T-helper 1 cell treated with Interleukin-12 subunit alpha and Interleukin-12 subunit beta and Interleukin-4 antibody, amounts not matched to agents 30 μg/mL and 1 μg/mL, for 36 hours (primary cell): ENCODE data around the gene ELOF1.
"Not testable (repeated sequence)": the region's sequence is repeated elsewhere in the genome, so short reads cannot be mapped to it uniquely, and the experiment has no call there.

ENCODE experiments used
- H3K27ac Mint-ChIP-seq: one replicate; pipeline ENCODE4 v1.8.0; 2021; ENCODE audit warnings: mild to moderate bottlenecking, mixed read lengths
- H3K27me3 Mint-ChIP-seq: one replicate; pipeline ENCODE4 v1.8.0; 2021; ENCODE audit warnings: low read depth, mixed read lengths
- H3K36me3 Mint-ChIP-seq: one replicate; pipeline ENCODE4 v1.8.0; 2021; ENCODE audit warnings: low read depth, mixed read lengths
- H3K4me1 Mint-ChIP-seq: one replicate; pipeline ENCODE4 v1.8.0; 2021; ENCODE audit warnings: low read depth, mixed read lengths
- H3K4me3 Mint-ChIP-seq: one replicate; pipeline ENCODE4 v1.8.0; 2021; ENCODE audit warnings: mild to moderate bottlenecking, moderate library complexity, mixed read lengths
- H3K9me3 Mint-ChIP-seq: one replicate; pipeline ENCODE4 v1.8.0; 2021; ENCODE audit warnings: mixed read lengths

The ELOF1 gene

GRCh38 chr19:11578258-11579142 lies 19.5 kb upstream of the ELOF1 start:
- Mint-ChIP-seq H3K36me3 (peaks cover 4% of the 10 kb centered on the region), H3K27ac (no peak overlapping the region), H3K4me1 (peaks cover 17% of the 10 kb centered on the region), H3K4me3 (peak overlapping the region; percentile 81), H3K9me3 (no peaks in the 10 kb centered on the region), H3K27me3 (no peaks in the 10 kb centered on the region)

DNA sequence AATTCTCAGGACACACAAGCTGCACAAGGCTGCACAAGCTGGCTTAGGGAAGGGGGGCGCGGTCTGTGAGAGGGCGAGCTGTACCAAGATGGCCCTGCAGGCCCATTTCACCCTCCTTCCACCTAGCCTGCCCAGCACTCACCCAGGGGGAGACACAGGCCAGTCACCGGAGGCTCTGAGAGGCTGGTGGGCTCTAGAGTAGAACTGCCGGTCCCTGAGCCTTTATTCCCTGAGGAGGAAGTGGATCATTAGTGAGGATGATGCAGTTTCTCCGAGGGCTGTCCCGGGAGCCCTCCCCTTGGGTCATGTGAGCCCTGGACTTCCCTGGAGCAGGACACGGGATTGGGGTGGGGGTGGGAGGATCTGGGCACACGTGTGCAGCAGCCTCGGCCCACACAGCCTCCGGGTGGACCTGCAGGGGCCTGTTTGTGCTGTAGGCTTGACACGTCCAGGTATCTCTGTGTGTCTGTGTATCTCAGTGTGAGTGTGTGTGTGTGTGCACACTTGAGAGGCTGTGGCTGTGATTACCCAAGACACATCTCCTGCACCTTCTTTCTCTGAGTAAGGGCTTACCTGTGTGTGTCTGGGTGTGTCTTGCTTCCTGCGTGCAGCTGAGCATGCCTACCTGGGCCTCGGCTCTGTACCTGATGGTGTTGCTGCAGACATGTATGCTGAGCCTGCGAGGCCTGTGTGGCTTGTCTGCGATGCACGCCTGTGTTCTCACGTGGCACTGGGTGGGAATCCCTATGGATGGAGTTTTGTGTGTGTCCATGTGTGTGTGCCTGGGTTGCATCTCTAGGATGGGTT lies 18.6 kb upstream of the ELOF1 start, which contains the start of gene ACP5:
TSS of gene ACP5 (minus strand) at position 195 of the 807 bp plus-strand sequence. CDS start 328 bp downstream, outside the sequence.
- Mint-ChIP-seq H3K9me3 (no peaks in the 10 kb centered on the region), H3K4me3 (peak within 1 kb of the TSS; percentile 75), H3K27ac (no peak within 1 kb of the TSS), H3K4me1 (peaks cover 15% of the 10 kb centered on the region), H3K36me3 (peaks cover 4% of the 10 kb centered on the region), H3K27me3 (no peaks in the 10 kb centered on the region)

DNA sequence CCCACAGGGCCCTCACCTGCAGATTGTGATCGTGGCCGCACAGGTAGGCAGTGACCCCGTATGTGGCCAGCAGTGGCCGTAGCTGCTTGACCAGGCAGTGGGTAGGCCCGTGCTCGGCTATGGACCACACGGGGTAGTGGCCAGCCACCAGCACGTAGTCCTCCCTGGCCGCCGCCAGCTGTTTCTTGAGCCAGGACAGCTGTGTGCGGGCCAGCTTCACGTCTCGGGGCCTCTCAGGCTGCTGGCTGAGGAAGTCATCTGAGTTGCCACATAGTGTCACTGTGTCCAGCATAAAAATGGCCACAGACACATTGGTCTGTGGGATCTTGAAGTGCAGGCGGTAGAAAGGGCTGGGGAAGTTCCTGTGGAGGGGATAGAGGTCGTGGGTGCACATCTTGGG lies 17.2 kb upstream of the ELOF1 start:
- Mint-ChIP-seq H3K9me3 (no peaks in the 10 kb centered on the region), H3K27ac (no peak overlapping the region), H3K4me1 (peaks cover 11% of the 10 kb centered on the region), H3K36me3 (peaks cover 4% of the 10 kb centered on the region), H3K27me3 (no peaks in the 10 kb centered on the region), H3K4me3 (no peak overlapping the region)

DNA sequence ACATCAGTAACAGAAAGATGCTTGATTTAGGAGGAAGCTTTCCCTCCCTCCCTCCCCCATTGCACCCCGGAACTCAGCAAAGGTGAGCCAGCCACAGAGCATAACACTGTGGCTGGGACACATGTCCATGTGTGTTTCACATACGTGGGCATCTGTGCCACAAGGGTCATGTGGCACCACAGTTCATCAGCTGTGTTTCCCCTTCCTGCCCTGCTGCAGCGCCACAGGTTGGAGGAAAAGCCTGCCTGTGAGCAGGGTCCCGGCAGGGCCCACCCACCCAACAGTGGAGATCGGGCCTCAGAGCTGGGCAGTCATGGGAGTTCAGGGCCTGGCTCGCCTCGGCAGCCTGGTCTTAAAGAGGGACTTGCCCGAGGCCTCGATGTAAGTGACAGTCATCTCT lies 15.7 kb upstream of the ELOF1 start:
- no peak overlapping the region for H3K27ac Mint-ChIP-seq
- no peaks in the 10 kb centered on the region for H3K9me3 Mint-ChIP-seq
- peaks cover 4% of the 10 kb centered on the region for H3K36me3 Mint-ChIP-seq
- no peak overlapping the region for H3K4me3 Mint-ChIP-seq
- H3K4me1 Mint-ChIP-seq = peaks cover 6% of the 10 kb centered on the region
- H3K27me3 Mint-ChIP-seq = no peaks in the 10 kb centered on the region

- not testable (repeated sequence) for H3K27ac Mint-ChIP-seq, H3K4me1 Mint-ChIP-seq, H3K4me3 Mint-ChIP-seq, H3K27me3 Mint-ChIP-seq, H3K9me3 Mint-ChIP-seq, H3K36me3 Mint-ChIP-seq
Observed at GRCh38 chr19:11573763-11574162, 14.7 kb upstream of the ELOF1 start.

GRCh38 chr19:11573354-11573753 lies 14.3 kb upstream of the ELOF1 start:
- H3K4me3 Mint-ChIP-seq = not testable (repeated sequence)

GRCh38 chr19:11570039-11570462 lies 11.0 kb upstream of the ELOF1 start:
- H3K4me3 Mint-ChIP-seq = no peak overlapping the region
- H3K27me3 Mint-ChIP-seq = no peaks in the 10 kb centered on the region
- H3K9me3 Mint-ChIP-seq = no peaks in the 10 kb centered on the region
- H3K36me3 Mint-ChIP-seq = no peaks in the 10 kb centered on the region
- H3K27ac Mint-ChIP-seq = no peak overlapping the region
- H3K4me1 Mint-ChIP-seq = peaks cover 5% of the 10 kb centered on the region

More at GRCh38 chr19:11573354-11573753, 14.3 kb upstream of the ELOF1 start:
- not testable (repeated sequence) for H3K27me3 Mint-ChIP-seq, H3K36me3 Mint-ChIP-seq, H3K9me3 Mint-ChIP-seq, H3K4me1 Mint-ChIP-seq, H3K27ac Mint-ChIP-seq

GRCh38 chr19:11566164-11566563 lies 7.1 kb upstream of the ELOF1 start:
- Mint-ChIP-seq H3K27ac (no peak overlapping the region), H3K9me3 (no peaks in the 10 kb centered on the region), H3K36me3 (no peaks in the 10 kb centered on the region), H3K27me3 (no peaks in the 10 kb centered on the region), H3K4me1 (peaks cover 7% of the 10 kb centered on the region), H3K4me3 (no peak overlapping the region)

GRCh38 chr19:11565649-11565980 lies 6.6 kb upstream of the ELOF1 start:
- not testable (repeated sequence) for H3K36me3 Mint-ChIP-seq, H3K4me3 Mint-ChIP-seq, H3K9me3 Mint-ChIP-seq, H3K27ac Mint-ChIP-seq, H3K4me1 Mint-ChIP-seq, H3K27me3 Mint-ChIP-seq

DNA sequence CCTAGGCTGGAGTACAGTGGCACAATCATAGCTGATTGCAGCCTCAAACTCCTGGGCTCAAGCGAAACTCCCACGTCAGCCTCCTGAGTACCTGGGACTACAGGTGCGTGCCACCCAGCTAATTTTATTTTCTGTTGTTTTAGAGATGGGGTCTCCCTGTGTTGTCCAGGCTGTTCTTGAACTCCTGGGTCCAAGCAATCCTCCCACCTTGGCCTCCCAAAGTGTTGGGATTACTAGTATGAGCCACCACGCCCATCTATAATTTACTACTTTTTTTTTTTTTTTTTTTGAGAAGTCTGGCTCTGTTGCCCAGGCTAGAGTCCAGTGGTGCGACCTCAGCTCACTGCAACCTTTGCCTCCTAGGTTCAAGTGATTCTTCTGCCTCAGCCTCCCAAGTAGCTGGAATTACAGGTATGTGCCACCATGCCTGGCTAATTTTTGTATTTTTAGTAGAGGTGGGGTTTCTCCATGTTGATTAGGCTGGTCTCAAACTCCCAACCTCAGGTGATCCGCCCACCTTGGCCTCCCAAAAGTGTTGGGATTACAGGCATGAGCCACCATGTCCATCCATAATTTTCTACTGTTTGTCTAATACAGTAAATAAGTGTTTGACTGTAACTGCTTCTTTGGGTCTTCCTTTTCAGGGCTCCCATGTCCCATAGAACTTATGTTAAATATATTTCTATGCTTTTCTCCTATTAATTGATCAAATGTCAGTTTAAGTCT lies 5.2 kb upstream of the ELOF1 start:
- H3K4me1 Mint-ChIP-seq = peaks cover 17% of the 10 kb centered on the region
- H3K9me3 Mint-ChIP-seq, H3K36me3 Mint-ChIP-seq, H3K27ac Mint-ChIP-seq, H3K27me3 Mint-ChIP-seq, H3K4me3 Mint-ChIP-seq: not testable (repeated sequence)

DNA sequence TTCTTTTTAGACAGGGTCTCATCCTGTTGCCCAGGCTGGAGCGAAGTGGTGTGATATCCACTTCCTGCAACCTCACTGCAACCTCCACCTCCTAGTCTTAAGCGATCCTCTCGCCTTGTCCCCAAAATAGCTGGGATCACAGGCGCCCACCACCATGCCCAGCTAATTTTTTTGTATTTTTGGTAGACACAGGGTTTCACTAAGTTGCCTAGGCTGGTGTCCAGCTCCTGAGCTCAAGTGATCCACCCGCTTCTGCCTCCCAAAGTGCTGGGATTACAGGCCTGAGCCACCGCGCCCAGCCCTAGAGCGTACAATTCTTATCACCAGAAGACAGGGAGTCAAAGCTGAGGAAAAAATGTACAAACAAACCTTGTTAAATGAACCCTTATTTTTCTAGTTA lies 4.5 kb upstream of the ELOF1 start:
- H3K4me1 Mint-ChIP-seq = peaks cover 19% of the 10 kb centered on the region
- no peak overlapping the region for H3K4me3 Mint-ChIP-seq
- H3K27me3 Mint-ChIP-seq = no peaks in the 10 kb centered on the region
- peaks cover 3% of the 10 kb centered on the region for H3K36me3 Mint-ChIP-seq
- H3K9me3 Mint-ChIP-seq = no peaks in the 10 kb centered on the region
- no peak overlapping the region for H3K27ac Mint-ChIP-seq

- H3K27ac Mint-ChIP-seq = peak overlapping the region; percentile 76
- peak overlapping the region; percentile 77 for H3K4me3 Mint-ChIP-seq
- peaks cover 8% of the 10 kb centered on the region for H3K36me3 Mint-ChIP-seq
- no peaks in the 10 kb centered on the region for H3K27me3 Mint-ChIP-seq
- no peaks in the 10 kb centered on the region for H3K9me3 Mint-ChIP-seq
- H3K4me1 Mint-ChIP-seq = peaks cover 27% of the 10 kb centered on the region
Observed at GRCh38 chr19:11560404-11561051, 1.5 kb upstream of the ELOF1 start.

- Mint-ChIP-seq H3K9me3 (no peaks in the 10 kb centered on the region), H3K27ac (no peak overlapping the region), H3K4me3 (peak overlapping the region; percentile 54), H3K27me3 (no peaks in the 10 kb centered on the region), H3K36me3 (peaks cover 15% of the 10 kb centered on the region), H3K4me1 (peaks cover 29% of the 10 kb centered on the region)
Observed at GRCh38 chr19:11556634-11557420, 2.2 kb downstream of the ELOF1 start.
